Common myeloid progenitor, CD34-positive (primary cell): Measurements from ENCODE around the gene FLG. TPM values are rescaled to one million over a fixed set of nuclear protein-coding genes. Genes with fewer than 3 reads are reported as not detected.

ENCODE experiments used
- CTCF ChIA-PET: fragments of 350-600 bp; sonication (Branson Sonifier 250); formaldehyde crosslinking; loops from one replicate; lab custom pipeline; 2021; ENCODE audit warnings: antibody characterized with exemption; lab: Charles Lee
- POLR2A ChIA-PET: fragments of 350-600 bp; sonication (Branson Sonifier 250); formaldehyde crosslinking; loops from one replicate; lab custom pipeline; 2021; ENCODE audit warnings: antibody characterized with exemption; lab: Charles Lee
- DNase-seq, 3 donors: peaks; one replicate each; pipeline versions ENCODE4 v3.0.0 to v3.0.0-alpha.2; 2013
- H3K27ac ChIP-seq, 2 experiments: 1 replicate in 1 of 2; 2 replicates in 1 of 2; pipeline ENCODE4 v1.7.0; 2013; ENCODE audit warnings: inconsistent platforms in 2 of 2, low read length in 2 of 2, mild to moderate bottlenecking in 2 of 2, low read depth in 1 of 2, moderate library complexity in 1 of 2; ENCODE audit not compliant: severe bottlenecking in 2 of 2, insufficient read depth in 1 of 2, poor library complexity in 1 of 2
- H3K27me3 ChIP-seq, 5 experiments: replicated peaks in 2 of 5; 1 replicate in 3 of 5; 2 replicates in 2 of 5; pipeline versions ENCODE4 v1.6.1 to v1.7.0; 2013; ENCODE audit warnings: low read length in 4 of 5, mild to moderate bottlenecking in 2 of 5, moderate library complexity in 2 of 5, inconsistent platforms in 1 of 5; ENCODE audit not compliant: insufficient read depth in 5 of 5, control insufficient read depth in 4 of 5
- H3K36me3 ChIP-seq, 4 experiments: 1 replicate in 2 of 4; 2 replicates in 2 of 4; pipeline versions ENCODE4 v1.6.1 to v1.7.0; 2013; ENCODE audit warnings: low read length in 3 of 4, control low read depth in 1 of 4, mild to moderate bottlenecking in 1 of 4; ENCODE audit not compliant: control insufficient read depth in 4 of 4, insufficient read depth in 4 of 4
- H3K4me1 ChIP-seq, 4 experiments: 1 replicate in 3 of 4; 2 replicates in 1 of 4; pipeline versions ENCODE4 v1.6.1 to v1.7.1; 2013; ENCODE audit warnings: low read length in 3 of 4, mild to moderate bottlenecking in 3 of 4, control low read depth in 1 of 4, inconsistent platforms in 1 of 4, moderate library complexity in 1 of 4; ENCODE audit not compliant: control insufficient read depth in 4 of 4, insufficient read depth in 4 of 4; ENCODE audit errors: control extremely low read depth in 1 of 4
- H3K4me3 ChIP-seq, 7 experiments: 1 replicate in 4 of 7; 2 replicates in 3 of 7; pipeline versions ENCODE4 v1.5.1 to v1.7.0; 2013; ENCODE audit warnings: mild to moderate bottlenecking in 7 of 7, low read length in 6 of 7, moderate library complexity in 6 of 7, inconsistent platforms in 2 of 7, low read depth in 2 of 7, control low read depth in 1 of 7; ENCODE audit not compliant: insufficient read depth in 4 of 7, control insufficient read depth in 1 of 7; ENCODE audit errors: extremely low read depth in 1 of 7
- H3K9me3 ChIP-seq, 5 experiments: 1 replicate in 4 of 5; 2 replicates in 1 of 5; pipeline versions ENCODE4 v1.6.1 to v1.7.1; 2013; ENCODE audit warnings: low read length in 4 of 5, mild to moderate bottlenecking in 2 of 5, inconsistent platforms in 1 of 5, low read depth in 1 of 5, moderate library complexity in 1 of 5; ENCODE audit not compliant: control insufficient read depth in 4 of 5, insufficient read depth in 2 of 5; ENCODE audit errors: control extremely low read depth in 1 of 5
- WGBS: methylation state at CpG from one replicate; pipeline ENCODE4 v1.1.5; 2013; ENCODE audit not compliant: insufficient coverage; 5-methylcytosine and 5-hydroxymethylcytosine counted together
- polyA plus RNA-seq: library from polyadenylated mRNA; unstranded; fragments of 120-200 nt; gene quantifications from one replicate; pipeline ENCODE4 v1.2.1, GENCODE V29; 2013

FLG gene
- polyA plus RNA-seq = 0.12 TPM

- Histone ChIP-seq H3K36me3 (no peaks in the 10 kb centered on the region), H3K27me3 (peaks cover 0 to 3% (median 2%) of the 10 kb centered on the region in 5 experiments), H3K9me3 (no peaks in the 10 kb centered on the region), H3K4me3 (no peak within 1 kb of the TSS), H3K27ac (no peak within 1 kb of the TSS), H3K4me1 (no peaks in the 10 kb centered on the region)
- WGBS = no CpG with 5 or more reads among the region's 1 CpG
- ChIA-PET POLR2A (no interaction called here), CTCF (no interaction called here)
- DNase-seq = no peak
These were observed at the start of gene FLG for GRCh38 chr1:152325111-152325510. FLG (minus strand) TSS chr1:152325239; CDS start chr1:152315456, 9,783 bp downstream.

GRCh38 chr1:152374451-152374850, 49.4 kb upstream of the FLG start:
- DNase-seq = no peak
- Histone ChIP-seq H3K27me3 (peaks cover 0 to 4% (median 0%) of the 10 kb centered on the region in 5 experiments), H3K27ac (no peak overlapping the region), H3K36me3 (no peaks in the 10 kb centered on the region), H3K4me3 (no peak overlapping the region), H3K4me1 (no peaks in the 10 kb centered on the region), H3K9me3 (peaks cover 0 to 3% (median 0%) of the 10 kb centered on the region in 5 experiments)
- POLR2A ChIA-PET = no interaction called here
- CTCF ChIA-PET = no interaction called here
- 80% methylated on average over 1 of the region's 3 CpGs for whole genome bisulfite sequencing

- H3K4me3 ChIP-seq = no peak overlapping the region
- no peaks in the 10 kb centered on the region for H3K36me3 ChIP-seq
- ChIA-PET POLR2A (no interaction called here), CTCF (no interaction called here)
- no CpG with 5 or more reads among the region's 1 CpG for WGBS
- H3K4me1 ChIP-seq = no peaks in the 10 kb centered on the region
- peaks cover 0 to 2% (median 0%) of the 10 kb centered on the region in 5 experiments for H3K27me3 ChIP-seq
- H3K9me3 ChIP-seq = peaks cover 0 to 13% (median 3%) of the 10 kb centered on the region in 5 experiments
- no peak for DNase-seq
- no peak overlapping the region for H3K27ac ChIP-seq
These were observed 47.6 kb upstream of the FLG start for GRCh38 chr1:152372672-152373071.

GRCh38 chr1:152367436-152367835, 42.4 kb upstream of the FLG start:
- DNase-seq = no peak
- no peaks in the 10 kb centered on the region for H3K36me3 ChIP-seq
- ChIA-PET POLR2A (no interaction called here), CTCF (interaction anchor here (1.3 kb wide), 1 partner anchor 280 kb away, joined by 3 read pairs; no protein-coding TSS in a partner anchor)
- no peak overlapping the region for H3K27ac ChIP-seq
- H3K27me3 ChIP-seq = peaks cover 0 to 2% (median 0%) of the 10 kb centered on the region in 5 experiments
- H3K4me1 ChIP-seq = no peaks in the 10 kb centered on the region
- no peak overlapping the region for H3K4me3 ChIP-seq
- peaks cover 0 to 13% (median 3%) of the 10 kb centered on the region in 5 experiments for H3K9me3 ChIP-seq
- WGBS = no CpG with 5 or more reads among the region's 1 CpG

- WGBS = no CpG with 5 or more reads among the region's 2 CpGs
- Histone ChIP-seq H3K4me1 (no peaks in the 10 kb centered on the region), H3K36me3 (no peaks in the 10 kb centered on the region), H3K27ac (no peak within 1 kb of the TSS), H3K27me3 (peaks cover 0 to 2% (median 0%) of the 10 kb centered on the region in 5 experiments), H3K4me3 (no peak within 1 kb of the TSS), H3K9me3 (peaks cover 0 to 4% (median 0%) of the 10 kb centered on the region in 5 experiments)
- DNase-seq = no peak
- ChIA-PET POLR2A (no interaction called here), CTCF (no interaction called here)
These were observed 34.9 kb upstream of the FLG start, which contains the start of gene FLG2 for GRCh38 chr1:152359906-152360305. FLG2 (minus strand) TSS chr1:152360006; CDS start chr1:152358884, 1,122 bp downstream.

GRCh38 chr1:152356736-152357135, 31.7 kb upstream of the FLG start:
- CTCF ChIA-PET = no interaction called here
- no CpG with 5 or more reads among the region's 1 CpG for WGBS

GRCh38 chr1:152349611-152350010, 24.6 kb upstream of the FLG start:
- Histone ChIP-seq H3K27me3 (peaks cover 0 to 2% (median 0%) of the 10 kb centered on the region in 5 experiments), H3K27ac (no peak overlapping the region), H3K36me3 (no peaks in the 10 kb centered on the region), H3K4me1 (no peaks in the 10 kb centered on the region), H3K9me3 (peaks cover 0 to 5% (median 0%) of the 10 kb centered on the region in 5 experiments), H3K4me3 (no peak overlapping the region)
- WGBS = no CpG with 5 or more reads among the region's 2 CpGs
- DNase-seq = no peak
- ChIA-PET CTCF (no interaction called here), POLR2A (no interaction called here)

More at GRCh38 chr1:152356736-152357135, 31.7 kb upstream of the FLG start:
- Histone ChIP-seq H3K27ac (no peak overlapping the region), H3K36me3 (no peaks in the 10 kb centered on the region), H3K27me3 (no peaks in the 10 kb centered on the region), H3K4me1 (no peaks in the 10 kb centered on the region), H3K9me3 (peaks cover 0 to 11% (median 0%) of the 10 kb centered on the region in 5 experiments), H3K4me3 (no peak overlapping the region)
- POLR2A ChIA-PET = no interaction called here
- DNase-seq = no peak
